ENCODE data around the gene SV2B. TPM values are rescaled to one million over a fixed set of nuclear protein-coding genes. Genes with fewer than 3 reads are reported as not detected.

The SV2B gene
- polyA plus RNA-seq, 1 donor (not counting 4 experiments of a cell fraction or from before 2014, with no cell fraction given): 0.04 TPM

DNA sequence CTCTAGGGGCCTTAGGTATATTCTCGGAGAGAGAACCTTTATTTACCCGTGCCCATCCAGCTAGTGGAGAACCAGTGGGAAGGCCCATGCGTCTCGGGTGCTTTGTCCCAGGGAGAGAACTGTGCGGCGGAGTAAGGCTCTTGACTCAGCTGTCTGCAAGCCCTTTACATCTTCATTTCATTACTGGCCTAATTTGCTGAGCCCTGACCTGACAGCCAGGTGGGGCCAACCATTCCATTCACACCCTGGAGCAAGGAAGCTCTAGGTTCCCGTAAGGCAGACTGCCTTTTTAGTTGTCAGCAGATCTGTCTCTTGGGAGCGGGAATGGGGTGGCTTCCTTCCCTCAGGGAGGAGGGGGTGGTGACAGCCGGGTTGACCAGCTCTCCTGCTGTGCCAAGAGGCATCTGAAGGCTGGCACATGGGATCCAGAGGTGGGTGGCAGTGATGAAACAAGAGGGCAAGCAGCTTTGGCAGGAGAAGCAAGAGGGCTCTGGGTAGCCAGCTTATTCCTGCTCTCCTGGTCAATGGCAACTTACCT, 36.4 kb downstream of the SV2B start:
- no peak for FAIRE-seq

DNA sequence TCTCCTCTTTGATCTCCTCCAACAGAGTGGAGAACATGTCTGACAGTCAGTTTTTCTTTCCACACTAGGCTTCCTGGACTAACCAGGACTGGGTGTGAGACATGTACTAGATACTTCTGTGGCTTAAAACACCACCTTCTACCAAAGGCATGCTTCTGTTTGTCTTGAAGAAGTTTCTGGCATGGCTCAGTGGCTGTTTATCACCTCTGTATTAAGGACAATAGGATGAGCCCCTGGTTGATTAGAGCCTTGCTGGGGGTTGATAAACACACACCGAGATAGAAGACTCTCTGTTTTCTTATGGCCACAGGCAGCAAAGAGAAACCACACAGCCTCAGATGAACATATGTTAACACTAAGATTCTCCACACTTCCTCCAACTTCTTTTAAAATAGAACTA, 40.5 kb downstream of the SV2B start:
- no peaks in the 10 kb centered on the region for H3K4me1 ChIP-seq (ENCODE audit: control insufficient read depth, extremely low read depth, insufficient read depth, low read length)
- H3K9me1 ChIP-seq (ENCODE audit: control insufficient read depth, extremely low read depth, insufficient read depth, low read length): no peaks in the 10 kb centered on the region
- H3K36me3 ChIP-seq (ENCODE audit: control insufficient read depth in 2 of 2, extremely low read depth in 1 of 2, insufficient read depth in 2 of 2, low read length in 2 of 2): no peaks in the 10 kb centered on the region
- dilution Hi-C loops (cut with MboI; ENCODE audit: extremely low pct_ligation_motif_present, low sequenced_read_pairs): no loop called here
- H3K27ac ChIP-seq (ENCODE audit: control insufficient read depth, insufficient read depth, low read length): no peak overlapping the region
- no peaks in the 10 kb centered on the region for H4K20me1 ChIP-seq (ENCODE audit: control insufficient read depth, extremely low read depth, insufficient read depth, low read length)
- H3K4me2 ChIP-seq (ENCODE audit: control insufficient read depth, extremely low read depth, insufficient read depth, low read depth, low read length): no peak overlapping the region
- no peak overlapping the region for H3K4me3 ChIP-seq (ENCODE audit: control insufficient read depth in 2 of 3, extremely low read depth in 1 of 3, insufficient read depth in 2 of 3, low read depth in 1 of 3, low read length in 3 of 3)
- H3K27me3 ChIP-seq (ENCODE audit: control insufficient read depth, extremely low read depth, insufficient read depth, low read length): peaks cover 3% of the 10 kb centered on the region
- H3K79me2 ChIP-seq (ENCODE audit: control insufficient read depth, insufficient read depth, low read length): no peaks in the 10 kb centered on the region
- H3K9me3 ChIP-seq (ENCODE audit: control insufficient read depth, low read depth, low read length): no peaks in the 10 kb centered on the region
- no peak for FAIRE-seq
- H3K9ac ChIP-seq (ENCODE audit: control insufficient read depth, extremely low read depth, insufficient read depth, low read length): no peak overlapping the region
- TF ChIP-seq EZH2 (IDR thresholded peaks at IDR 0.05; ENCODE audit: low read length): no peak
- TF ChIP-seq, protein P1, sequence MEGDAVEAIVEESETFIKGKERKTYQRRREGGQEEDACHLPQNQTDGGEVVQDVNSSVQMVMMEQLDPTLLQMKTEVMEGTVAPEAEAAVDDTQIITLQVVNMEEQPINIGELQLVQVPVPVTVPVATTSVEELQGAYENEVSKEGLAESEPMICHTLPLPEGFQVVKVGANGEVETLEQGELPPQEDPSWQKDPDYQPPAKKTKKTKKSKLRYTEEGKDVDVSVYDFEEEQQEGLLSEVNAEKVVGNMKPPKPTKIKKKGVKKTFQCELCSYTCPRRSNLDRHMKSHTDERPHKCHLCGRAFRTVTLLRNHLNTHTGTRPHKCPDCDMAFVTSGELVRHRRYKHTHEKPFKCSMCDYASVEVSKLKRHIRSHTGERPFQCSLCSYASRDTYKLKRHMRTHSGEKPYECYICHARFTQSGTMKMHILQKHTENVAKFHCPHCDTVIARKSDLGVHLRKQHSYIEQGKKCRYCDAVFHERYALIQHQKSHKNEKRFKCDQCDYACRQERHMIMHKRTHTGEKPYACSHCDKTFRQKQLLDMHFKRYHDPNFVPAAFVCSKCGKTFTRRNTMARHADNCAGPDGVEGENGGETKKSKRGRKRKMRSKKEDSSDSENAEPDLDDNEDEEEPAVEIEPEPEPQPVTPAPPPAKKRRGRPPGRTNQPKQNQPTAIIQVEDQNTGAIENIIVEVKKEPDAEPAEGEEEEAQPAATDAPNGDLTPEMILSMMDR (optimal IDR thresholded peaks at IDR 0.05 in 1 of 3, IDR thresholded peaks at IDR 0.05 in 1 of 3, conservative IDR thresholded peaks at IDR 0.05 in 1 of 3; ENCODE audit: extremely low read depth in 1 of 3, insufficient read depth in 2 of 3, low read length in 3 of 3): no peak
- no peak overlapping the region for H2AFZ ChIP-seq (ENCODE audit: control insufficient read depth, low read length)
- no peak for DNase-seq (ENCODE audit: low read depth, low spot score)

More for the DNA sequence above, 36.4 kb downstream of the SV2B start:
- DNase-seq (ENCODE audit: low read depth, low spot score): no peak
- Histone ChIP-seq H4K20me1 (ENCODE audit: control insufficient read depth, extremely low read depth, insufficient read depth, low read length) (no peaks in the 10 kb centered on the region), H3K27ac (ENCODE audit: control insufficient read depth, insufficient read depth, low read length) (no peak overlapping the region), H3K79me2 (ENCODE audit: control insufficient read depth, insufficient read depth, low read length) (no peaks in the 10 kb centered on the region), H2AFZ (ENCODE audit: control insufficient read depth, low read length) (no peak overlapping the region), H3K27me3 (ENCODE audit: control insufficient read depth, extremely low read depth, insufficient read depth, low read length) (peaks cover 3% of the 10 kb centered on the region), H3K4me1 (ENCODE audit: control insufficient read depth, extremely low read depth, insufficient read depth, low read length) (no peaks in the 10 kb centered on the region), H3K9me3 (ENCODE audit: control insufficient read depth, low read depth, low read length) (no peaks in the 10 kb centered on the region), H3K36me3 (ENCODE audit: control insufficient read depth in 2 of 2, extremely low read depth in 1 of 2, insufficient read depth in 2 of 2, low read length in 2 of 2) (no peaks in the 10 kb centered on the region), H3K9me1 (ENCODE audit: control insufficient read depth, extremely low read depth, insufficient read depth, low read length) (no peaks in the 10 kb centered on the region), H3K4me3 (ENCODE audit: control insufficient read depth in 2 of 3, extremely low read depth in 1 of 3, insufficient read depth in 2 of 3, low read depth in 1 of 3, low read length in 3 of 3) (no peak overlapping the region), H3K9ac (ENCODE audit: control insufficient read depth, extremely low read depth, insufficient read depth, low read length) (no peak overlapping the region), H3K4me2 (ENCODE audit: control insufficient read depth, extremely low read depth, insufficient read depth, low read depth, low read length) (no peak overlapping the region)
- TF ChIP-seq, protein P1 (optimal IDR thresholded peaks at IDR 0.05 in 1 of 3, IDR thresholded peaks at IDR 0.05 in 1 of 3, conservative IDR thresholded peaks at IDR 0.05 in 1 of 3; ENCODE audit: extremely low read depth in 1 of 3, insufficient read depth in 2 of 3, low read length in 3 of 3): no peak
- TF ChIP-seq EZH2 (IDR thresholded peaks at IDR 0.05; ENCODE audit: low read length): no peak
- dilution Hi-C loops (cut with MboI; ENCODE audit: extremely low pct_ligation_motif_present, low sequenced_read_pairs): no loop called here
